ENCODE results near the gene RBMS3. TPM values are rescaled to one million over a fixed set of nuclear protein-coding genes. Genes with fewer than 3 reads are reported as not detected.
A peak's percentile ranks its signal among the peaks of the same experiment; 100 is the strongest.

The RBMS3 gene
- total RNA-seq, 1 donor from 2014 or later, result 47.6 TPM

DNA sequence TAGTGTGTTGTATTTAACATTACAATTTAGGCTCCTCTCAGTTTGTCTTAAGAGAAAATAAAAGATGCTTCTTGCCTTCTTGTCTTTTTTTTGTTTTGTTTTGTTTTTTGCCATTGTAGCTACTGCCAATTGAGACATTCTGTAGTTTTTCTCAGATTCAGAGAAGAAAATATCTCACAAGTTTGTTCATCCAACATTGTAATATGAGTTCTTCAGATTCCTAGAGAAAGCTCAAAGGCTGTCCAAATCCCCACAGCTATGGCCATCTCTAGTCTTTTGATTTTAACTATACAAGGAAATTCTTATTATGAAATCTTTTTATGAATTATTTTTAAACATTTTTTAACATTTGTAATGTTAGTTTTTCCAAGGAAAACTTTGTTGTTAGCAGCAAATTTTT lies 264.7 kb downstream of the RBMS3 start:
- no peak for DNase-seq (ENCODE audit: low spot score)
- TF ChIP-seq CTCF (IDR thresholded peaks at IDR 0.05), result no peak
- H3K27ac Mint-ChIP-seq (ENCODE audit: unreplicated experiment), result no peak overlapping the region
- no peaks in the 10 kb centered on the region for H3K9me3 Mint-ChIP-seq (ENCODE audit: low read depth)
- H3K4me1 Mint-ChIP-seq (ENCODE audit: low read depth), result peaks cover 10% of the 10 kb centered on the region
- H3K36me3 Mint-ChIP-seq (ENCODE audit: low read depth), result peaks cover 2% of the 10 kb centered on the region
- no peak overlapping the region for H3K4me3 Mint-ChIP-seq (ENCODE audit: unreplicated experiment)
- no peaks in the 10 kb centered on the region for H3K27me3 Mint-ChIP-seq (ENCODE audit: low read depth)

DNA sequence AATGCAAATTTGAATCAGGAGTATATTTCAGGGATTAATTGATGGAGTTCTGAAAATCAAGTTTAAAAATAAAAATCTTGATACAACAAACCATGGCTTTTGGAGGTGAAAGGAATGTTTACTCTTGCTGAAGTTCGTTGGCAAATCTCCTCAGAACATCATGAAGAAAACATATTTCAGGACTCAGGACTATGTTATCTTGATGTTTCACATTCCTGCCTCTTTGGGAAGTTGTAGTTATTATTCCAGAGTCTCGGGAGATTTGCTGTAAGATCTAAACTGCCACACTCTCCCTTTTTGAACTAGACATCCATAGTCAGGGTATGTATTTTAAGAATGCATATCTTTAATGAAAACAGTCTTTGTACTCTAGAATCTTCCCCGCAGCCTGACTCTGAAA lies 271.2 kb downstream of the RBMS3 start:
- no peak for DNase-seq (ENCODE audit: low spot score)
- Mint-ChIP-seq H3K4me1 (ENCODE audit: low read depth) (peaks cover 62% of the 10 kb centered on the region), H3K9me3 (ENCODE audit: low read depth) (no peaks in the 10 kb centered on the region), H3K36me3 (ENCODE audit: low read depth) (peaks cover 2% of the 10 kb centered on the region), H3K4me3 (ENCODE audit: unreplicated experiment) (no peak overlapping the region), H3K27me3 (ENCODE audit: low read depth) (no peaks in the 10 kb centered on the region), H3K27ac (ENCODE audit: unreplicated experiment) (peak overlapping the region; percentile 32)
- peak; percentile 10 for TF ChIP-seq CTCF (IDR thresholded peaks at IDR 0.05)

DNA sequence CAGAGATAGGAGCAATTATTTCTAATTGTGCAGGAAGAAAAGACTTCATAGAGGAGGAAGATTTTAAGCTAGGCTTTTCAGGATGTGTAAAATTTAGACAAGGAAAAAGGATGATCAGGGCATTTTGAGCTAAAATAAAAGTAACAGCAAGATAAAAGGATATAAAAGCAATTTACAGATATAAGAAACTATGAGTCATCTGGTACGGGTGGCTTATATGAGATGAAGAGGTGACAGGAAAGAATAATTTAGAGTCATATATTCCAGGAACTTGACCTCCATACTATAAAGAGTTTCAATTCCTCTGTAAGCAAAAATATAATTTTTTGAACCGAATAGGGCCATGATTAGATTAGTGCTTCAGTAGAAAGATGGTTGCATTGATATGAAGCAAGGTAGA lies 273.7 kb downstream of the RBMS3 start:
- no peak overlapping the region for H3K27ac Mint-ChIP-seq (ENCODE audit: unreplicated experiment)
- no peak for DNase-seq (ENCODE audit: low spot score)
- H3K27me3 Mint-ChIP-seq (ENCODE audit: low read depth), result no peaks in the 10 kb centered on the region
- no peak for TF ChIP-seq CTCF (IDR thresholded peaks at IDR 0.05)
- H3K4me3 Mint-ChIP-seq (ENCODE audit: unreplicated experiment), result no peak overlapping the region
- H3K36me3 Mint-ChIP-seq (ENCODE audit: low read depth), result no peaks in the 10 kb centered on the region
- H3K9me3 Mint-ChIP-seq (ENCODE audit: low read depth), result no peaks in the 10 kb centered on the region
- peaks cover 72% of the 10 kb centered on the region for H3K4me1 Mint-ChIP-seq (ENCODE audit: low read depth)

DNA sequence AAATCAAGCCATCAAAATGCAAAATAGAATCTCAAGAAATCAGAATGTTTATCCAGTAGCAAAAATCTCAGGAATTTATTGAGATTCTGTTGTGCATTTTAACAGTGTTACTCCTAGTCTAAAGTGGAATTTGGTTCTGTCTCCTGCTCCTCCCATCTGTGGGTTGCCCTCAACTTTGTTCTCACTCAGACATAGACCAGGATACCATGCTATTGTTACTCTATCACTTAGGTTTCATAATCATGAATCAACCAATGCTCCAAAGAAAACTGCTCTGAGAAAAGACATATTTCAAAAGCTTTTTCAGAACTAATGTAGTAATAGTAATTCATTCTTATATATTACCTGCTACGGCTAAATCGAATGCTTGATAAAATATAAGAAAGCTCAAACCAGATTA lies 274.7 kb downstream of the RBMS3 start:
- no peaks in the 10 kb centered on the region for H3K36me3 Mint-ChIP-seq (ENCODE audit: low read depth)
- H3K27me3 Mint-ChIP-seq (ENCODE audit: low read depth), result no peaks in the 10 kb centered on the region
- peaks cover 67% of the 10 kb centered on the region for H3K4me1 Mint-ChIP-seq (ENCODE audit: low read depth)
- no peaks in the 10 kb centered on the region for H3K9me3 Mint-ChIP-seq (ENCODE audit: low read depth)
- TF ChIP-seq CTCF (IDR thresholded peaks at IDR 0.05), result no peak
- no peak overlapping the region for H3K27ac Mint-ChIP-seq (ENCODE audit: unreplicated experiment)
- no peak for DNase-seq (ENCODE audit: low spot score)
- no peak overlapping the region for H3K4me3 Mint-ChIP-seq (ENCODE audit: unreplicated experiment)

DNA sequence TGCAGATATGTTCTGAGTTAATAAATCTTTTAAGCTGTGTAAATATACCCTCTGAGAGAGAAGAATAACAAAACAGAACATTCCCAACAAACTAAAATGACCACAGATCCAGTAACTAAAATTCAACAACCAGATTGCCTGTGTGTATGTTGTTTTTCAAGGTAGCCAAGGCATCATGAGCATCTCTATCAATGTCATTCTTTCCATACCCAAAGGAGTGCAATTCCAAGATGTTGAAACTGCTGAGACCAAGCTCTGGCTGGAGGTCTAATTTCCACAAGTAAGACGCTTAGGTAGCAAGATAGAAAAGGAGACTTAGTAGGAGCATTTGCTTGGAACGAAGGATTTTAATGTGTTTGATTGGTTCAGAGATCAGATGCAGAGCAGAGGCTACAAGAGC lies 276.3 kb downstream of the RBMS3 start:
- Mint-ChIP-seq H3K36me3 (ENCODE audit: low read depth) (no peaks in the 10 kb centered on the region), H3K27me3 (ENCODE audit: low read depth) (no peaks in the 10 kb centered on the region), H3K9me3 (ENCODE audit: low read depth) (no peaks in the 10 kb centered on the region), H3K4me3 (ENCODE audit: unreplicated experiment) (no peak overlapping the region), H3K4me1 (ENCODE audit: low read depth) (peaks cover 51% of the 10 kb centered on the region), H3K27ac (ENCODE audit: unreplicated experiment) (peak overlapping the region; percentile 38)
- TF ChIP-seq CTCF (IDR thresholded peaks at IDR 0.05), result no peak
- no peak for DNase-seq (ENCODE audit: low spot score)
